Measurements from ENCODE around the gene IL36G.

The IL36G gene

DNA sequence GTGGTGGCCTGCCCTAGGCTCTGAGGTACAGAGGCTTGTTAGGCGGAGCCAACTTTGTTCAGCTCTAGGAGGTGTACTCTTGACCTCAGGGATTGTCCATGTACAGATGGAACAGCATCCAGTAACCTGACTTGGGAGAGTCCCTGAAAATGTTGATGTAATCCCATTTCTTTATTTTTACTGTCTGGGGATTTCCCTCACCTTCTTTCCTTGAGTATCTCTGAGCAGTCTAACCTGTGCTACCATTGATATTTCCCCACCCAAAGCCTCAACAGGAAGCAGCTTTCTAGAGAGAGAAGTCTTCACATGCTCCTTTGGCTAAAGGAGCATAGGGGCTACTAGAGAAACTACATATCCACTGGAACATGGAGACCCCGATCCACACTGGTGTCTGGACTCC is 37.8 kb downstream of the IL36G start:
- TF ChIP-seq, protein P1, sequence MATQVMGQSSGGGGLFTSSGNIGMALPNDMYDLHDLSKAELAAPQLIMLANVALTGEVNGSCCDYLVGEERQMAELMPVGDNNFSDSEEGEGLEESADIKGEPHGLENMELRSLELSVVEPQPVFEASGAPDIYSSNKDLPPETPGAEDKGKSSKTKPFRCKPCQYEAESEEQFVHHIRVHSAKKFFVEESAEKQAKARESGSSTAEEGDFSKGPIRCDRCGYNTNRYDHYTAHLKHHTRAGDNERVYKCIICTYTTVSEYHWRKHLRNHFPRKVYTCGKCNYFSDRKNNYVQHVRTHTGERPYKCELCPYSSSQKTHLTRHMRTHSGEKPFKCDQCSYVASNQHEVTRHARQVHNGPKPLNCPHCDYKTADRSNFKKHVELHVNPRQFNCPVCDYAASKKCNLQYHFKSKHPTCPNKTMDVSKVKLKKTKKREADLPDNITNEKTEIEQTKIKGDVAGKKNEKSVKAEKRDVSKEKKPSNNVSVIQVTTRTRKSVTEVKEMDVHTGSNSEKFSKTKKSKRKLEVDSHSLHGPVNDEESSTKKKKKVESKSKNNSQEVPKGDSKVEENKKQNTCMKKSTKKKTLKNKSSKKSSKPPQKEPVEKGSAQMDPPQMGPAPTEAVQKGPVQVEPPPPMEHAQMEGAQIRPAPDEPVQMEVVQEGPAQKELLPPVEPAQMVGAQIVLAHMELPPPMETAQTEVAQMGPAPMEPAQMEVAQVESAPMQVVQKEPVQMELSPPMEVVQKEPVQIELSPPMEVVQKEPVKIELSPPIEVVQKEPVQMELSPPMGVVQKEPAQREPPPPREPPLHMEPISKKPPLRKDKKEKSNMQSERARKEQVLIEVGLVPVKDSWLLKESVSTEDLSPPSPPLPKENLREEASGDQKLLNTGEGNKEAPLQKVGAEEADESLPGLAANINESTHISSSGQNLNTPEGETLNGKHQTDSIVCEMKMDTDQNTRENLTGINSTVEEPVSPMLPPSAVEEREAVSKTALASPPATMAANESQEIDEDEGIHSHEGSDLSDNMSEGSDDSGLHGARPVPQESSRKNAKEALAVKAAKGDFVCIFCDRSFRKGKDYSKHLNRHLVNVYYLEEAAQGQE (IDR thresholded peaks at IDR 0.05; ENCODE audit: insufficient read depth in 1 of 2, low read depth in 2 of 2, low read length in 2 of 2) = no peak
- TF ChIP-seq POLR2AphosphoS5 (IDR thresholded peaks at IDR 0.05; ENCODE audit: low read depth, low read length) (no peak), FOXP2 (optimal IDR thresholded peaks at IDR 0.05; ENCODE audit: borderline replicate concordance, extremely low read depth, extremely low read length, insufficient read depth) (no peak), TAF1 (IDR thresholded peaks at IDR 0.05; ENCODE audit: borderline replicate concordance, insufficient read depth, low read length) (no peak), SIN3A (IDR thresholded peaks at IDR 0.05; ENCODE audit: borderline replicate concordance, insufficient read depth, low read length) (no peak)

DNA sequence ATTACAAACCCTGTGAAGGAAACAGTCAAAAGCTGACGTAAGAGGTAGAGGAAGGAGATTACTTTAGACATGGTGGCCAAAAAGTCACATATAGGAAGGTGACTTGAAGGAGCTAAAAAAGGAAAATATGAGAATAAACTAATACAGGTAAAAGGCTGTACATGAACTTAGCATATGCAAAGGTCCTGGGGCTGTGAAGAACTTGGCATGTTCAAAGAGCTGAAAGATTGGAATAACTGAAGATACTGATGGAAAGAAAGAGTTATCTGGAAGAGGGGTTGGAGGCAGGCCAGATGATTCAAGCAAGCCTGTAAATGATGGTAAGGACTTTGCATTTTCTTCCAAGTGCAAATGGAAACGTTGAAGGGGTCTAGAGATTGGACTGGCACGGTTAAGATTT is 40.7 kb downstream of the IL36G start:
- TF ChIP-seq, protein P1 (IDR thresholded peaks at IDR 0.05; ENCODE audit: insufficient read depth in 1 of 2, low read depth in 2 of 2, low read length in 2 of 2) = no peak
- TF ChIP-seq SIN3A (IDR thresholded peaks at IDR 0.05; ENCODE audit: borderline replicate concordance, insufficient read depth, low read length) = no peak
- no peak for TF ChIP-seq FOXP2 (optimal IDR thresholded peaks at IDR 0.05; ENCODE audit: borderline replicate concordance, extremely low read depth, extremely low read length, insufficient read depth)
- TF ChIP-seq TAF1 (IDR thresholded peaks at IDR 0.05; ENCODE audit: borderline replicate concordance, insufficient read depth, low read length) = no peak
- no peak for TF ChIP-seq POLR2AphosphoS5 (IDR thresholded peaks at IDR 0.05; ENCODE audit: low read depth, low read length)

DNA sequence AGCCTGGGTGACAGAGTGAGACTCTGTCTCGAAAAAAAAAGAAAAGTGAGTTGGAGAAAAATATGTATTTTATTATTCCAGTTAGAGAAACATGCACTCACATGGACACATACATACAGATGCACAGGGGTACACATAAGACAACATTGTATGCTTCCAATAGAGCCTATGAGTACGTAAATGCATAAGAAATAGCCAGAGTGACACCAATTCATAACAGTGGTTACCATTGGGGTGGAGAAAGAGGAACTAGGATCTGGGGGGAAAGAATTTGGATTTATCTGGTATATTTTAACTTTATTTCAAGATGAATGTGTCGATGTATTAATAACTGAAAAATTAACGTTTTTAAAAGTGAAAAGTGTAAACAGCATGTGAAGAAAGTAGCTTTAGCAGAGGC is 43.5 kb downstream of the IL36G start:
- no peak for TF ChIP-seq FOXP2 (optimal IDR thresholded peaks at IDR 0.05; ENCODE audit: borderline replicate concordance, extremely low read depth, extremely low read length, insufficient read depth)
- no peak for TF ChIP-seq TAF1 (IDR thresholded peaks at IDR 0.05; ENCODE audit: borderline replicate concordance, insufficient read depth, low read length)
- no peak for TF ChIP-seq SIN3A (IDR thresholded peaks at IDR 0.05; ENCODE audit: borderline replicate concordance, insufficient read depth, low read length)
- TF ChIP-seq POLR2AphosphoS5 (IDR thresholded peaks at IDR 0.05; ENCODE audit: low read depth, low read length) = no peak
- TF ChIP-seq, protein P1 (IDR thresholded peaks at IDR 0.05; ENCODE audit: insufficient read depth in 1 of 2, low read depth in 2 of 2, low read length in 2 of 2) = no peak

- no peak for TF ChIP-seq FOXP2 (optimal IDR thresholded peaks at IDR 0.05; ENCODE audit: borderline replicate concordance, extremely low read depth, extremely low read length, insufficient read depth)
- TF ChIP-seq, protein P1 (IDR thresholded peaks at IDR 0.05; ENCODE audit: insufficient read depth in 1 of 2, low read depth in 2 of 2, low read length in 2 of 2) = no peak
- TF ChIP-seq POLR2AphosphoS5 (IDR thresholded peaks at IDR 0.05; ENCODE audit: low read depth, low read length) = no peak
- no peak for TF ChIP-seq TAF1 (IDR thresholded peaks at IDR 0.05; ENCODE audit: borderline replicate concordance, insufficient read depth, low read length)
- no peak for TF ChIP-seq SIN3A (IDR thresholded peaks at IDR 0.05; ENCODE audit: borderline replicate concordance, insufficient read depth, low read length)
These were observed 47.0 kb downstream of the IL36G start for GRCh38 chr2:113024764-113025163.

DNA sequence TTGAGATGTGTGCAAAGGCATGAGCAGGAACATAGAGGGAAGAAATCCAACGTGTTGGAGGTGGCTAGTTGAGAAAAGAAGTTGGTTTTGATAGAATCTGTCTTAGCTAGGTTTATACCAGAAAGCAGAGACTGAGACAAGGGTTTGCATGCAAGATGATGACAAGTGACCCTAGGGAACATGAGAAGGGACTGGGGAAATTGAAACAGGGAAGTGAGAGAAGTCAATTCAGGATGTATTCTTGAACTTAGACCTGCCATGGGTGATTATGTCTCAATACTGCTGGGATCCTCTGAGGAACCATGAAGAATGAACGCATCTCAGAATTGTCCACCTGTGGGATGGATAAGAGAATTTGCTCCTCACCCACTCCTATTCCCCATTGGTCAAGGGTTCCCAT is 47.9 kb downstream of the IL36G start:
- TF ChIP-seq, protein P1 (IDR thresholded peaks at IDR 0.05; ENCODE audit: insufficient read depth in 1 of 2, low read depth in 2 of 2, low read length in 2 of 2) = no peak
- TF ChIP-seq TAF1 (IDR thresholded peaks at IDR 0.05; ENCODE audit: borderline replicate concordance, insufficient read depth, low read length) (no peak), POLR2AphosphoS5 (IDR thresholded peaks at IDR 0.05; ENCODE audit: low read depth, low read length) (no peak), FOXP2 (optimal IDR thresholded peaks at IDR 0.05; ENCODE audit: borderline replicate concordance, extremely low read depth, extremely low read length, insufficient read depth) (no peak), SIN3A (IDR thresholded peaks at IDR 0.05; ENCODE audit: borderline replicate concordance, insufficient read depth, low read length) (no peak)

Measured in PFSK-1 (cell line).